ENCODE results near the gene FAM78B. TPM values are rescaled to one million over a fixed set of nuclear protein-coding genes. Genes with fewer than 3 reads are reported as not detected.

Gene FAM78B
- total RNA-seq, 1 experiment from 2014 or later: 0.15 TPM

GRCh38 chr1:166069390-166069789 is 97.4 kb downstream of the FAM78B start:
- Histone ChIP-seq H3K27ac (ENCODE audit: low read length) (no peak overlapping the region), H3K9me2 (replicated peaks; ENCODE audit: insufficient read depth, low read length) (no peaks in the 10 kb centered on the region), H4K20me1 (ENCODE audit: insufficient read depth, low read depth, low read length) (no peaks in the 10 kb centered on the region), H3K4me1 (ENCODE audit: low read length) (no peaks in the 10 kb centered on the region), H2AFZ (ENCODE audit: low read length) (no peak overlapping the region), H3K79me2 (ENCODE audit: low read length) (no peaks in the 10 kb centered on the region), H3K4me3 (ENCODE audit: low read length) (no peak overlapping the region), H3K9ac (ENCODE audit: low read length) (no peak overlapping the region), H3K27me3 (ENCODE audit: low read length) (no peaks in the 10 kb centered on the region), H3K36me3 (ENCODE audit: insufficient read depth, low read length) (no peaks in the 10 kb centered on the region), H3K4me2 (ENCODE audit: low read depth, low read length, poor library complexity, severe bottlenecking) (no peak overlapping the region), H3K9me3 (ENCODE audit: low read length) (no peaks in the 10 kb centered on the region)
- peak; percentile 63 for DNase-seq

- H3K27ac ChIP-seq (ENCODE audit: low read length): no peak overlapping the region
- no peaks in the 10 kb centered on the region for H3K9me2 ChIP-seq (replicated peaks; ENCODE audit: insufficient read depth, low read length)
- H3K9me3 ChIP-seq (ENCODE audit: low read length): no peaks in the 10 kb centered on the region
- H4K20me1 ChIP-seq (ENCODE audit: insufficient read depth, low read depth, low read length): no peaks in the 10 kb centered on the region
- no peaks in the 10 kb centered on the region for H3K36me3 ChIP-seq (ENCODE audit: insufficient read depth, low read length)
- no peaks in the 10 kb centered on the region for H3K79me2 ChIP-seq (ENCODE audit: low read length)
- DNase-seq: no peak
- no peak overlapping the region for H3K4me3 ChIP-seq (ENCODE audit: low read length)
- no peaks in the 10 kb centered on the region for H3K27me3 ChIP-seq (ENCODE audit: low read length)
- H3K4me2 ChIP-seq (ENCODE audit: low read depth, low read length, poor library complexity, severe bottlenecking): no peak overlapping the region
- H3K9ac ChIP-seq (ENCODE audit: low read length): no peak overlapping the region
- H2AFZ ChIP-seq (ENCODE audit: low read length): no peak overlapping the region
- no peaks in the 10 kb centered on the region for H3K4me1 ChIP-seq (ENCODE audit: low read length)
Measured at GRCh38 chr1:166066107-166066506, 100.7 kb downstream of the FAM78B start.

GRCh38 chr1:166064951-166065350 is 101.8 kb downstream of the FAM78B start:
- H3K4me2 ChIP-seq (ENCODE audit: low read depth, low read length, poor library complexity, severe bottlenecking): no peak overlapping the region
- no peaks in the 10 kb centered on the region for H3K4me1 ChIP-seq (ENCODE audit: low read length)
- H3K27me3 ChIP-seq (ENCODE audit: low read length): no peaks in the 10 kb centered on the region
- no peaks in the 10 kb centered on the region for H4K20me1 ChIP-seq (ENCODE audit: insufficient read depth, low read depth, low read length)
- H3K9me2 ChIP-seq (replicated peaks; ENCODE audit: insufficient read depth, low read length): no peaks in the 10 kb centered on the region
- no peaks in the 10 kb centered on the region for H3K79me2 ChIP-seq (ENCODE audit: low read length)
- H3K9me3 ChIP-seq (ENCODE audit: low read length): no peaks in the 10 kb centered on the region
- no peak overlapping the region for H2AFZ ChIP-seq (ENCODE audit: low read length)
- DNase-seq: no peak
- no peaks in the 10 kb centered on the region for H3K36me3 ChIP-seq (ENCODE audit: insufficient read depth, low read length)
- no peak overlapping the region for H3K4me3 ChIP-seq (ENCODE audit: low read length)
- H3K27ac ChIP-seq (ENCODE audit: low read length): no peak overlapping the region
- H3K9ac ChIP-seq (ENCODE audit: low read length): no peak overlapping the region

GRCh38 chr1:166064313-166064926 is 102.4 kb downstream of the FAM78B start:
- H4K20me1 ChIP-seq (ENCODE audit: insufficient read depth, low read depth, low read length): no peaks in the 10 kb centered on the region
- H3K27me3 ChIP-seq (ENCODE audit: low read length): no peaks in the 10 kb centered on the region
- no peak overlapping the region for H3K4me3 ChIP-seq (ENCODE audit: low read length)

GRCh38 chr1:166063701-166064100 is 103.1 kb downstream of the FAM78B start:
- no peak overlapping the region for H2AFZ ChIP-seq (ENCODE audit: low read length)
- DNase-seq: no peak
- no peak overlapping the region for H3K9ac ChIP-seq (ENCODE audit: low read length)
- no peaks in the 10 kb centered on the region for H3K27me3 ChIP-seq (ENCODE audit: low read length)
- H3K9me2 ChIP-seq (replicated peaks; ENCODE audit: insufficient read depth, low read length): no peaks in the 10 kb centered on the region
- H3K27ac ChIP-seq (ENCODE audit: low read length): no peak overlapping the region
- H3K36me3 ChIP-seq (ENCODE audit: insufficient read depth, low read length): no peaks in the 10 kb centered on the region
- H4K20me1 ChIP-seq (ENCODE audit: insufficient read depth, low read depth, low read length): no peaks in the 10 kb centered on the region
- no peaks in the 10 kb centered on the region for H3K4me1 ChIP-seq (ENCODE audit: low read length)
- H3K9me3 ChIP-seq (ENCODE audit: low read length): no peaks in the 10 kb centered on the region
- no peak overlapping the region for H3K4me3 ChIP-seq (ENCODE audit: low read length)
- no peaks in the 10 kb centered on the region for H3K79me2 ChIP-seq (ENCODE audit: low read length)
- no peak overlapping the region for H3K4me2 ChIP-seq (ENCODE audit: low read depth, low read length, poor library complexity, severe bottlenecking)

More at GRCh38 chr1:166064313-166064926, 102.4 kb downstream of the FAM78B start:
- Histone ChIP-seq H3K9me3 (ENCODE audit: low read length) (no peaks in the 10 kb centered on the region), H3K79me2 (ENCODE audit: low read length) (no peaks in the 10 kb centered on the region), H3K9ac (ENCODE audit: low read length) (no peak overlapping the region), H2AFZ (ENCODE audit: low read length) (no peak overlapping the region), H3K9me2 (replicated peaks; ENCODE audit: insufficient read depth, low read length) (no peaks in the 10 kb centered on the region), H3K4me2 (ENCODE audit: low read depth, low read length, poor library complexity, severe bottlenecking) (no peak overlapping the region), H3K4me1 (ENCODE audit: low read length) (no peaks in the 10 kb centered on the region), H3K27ac (ENCODE audit: low read length) (no peak overlapping the region), H3K36me3 (ENCODE audit: insufficient read depth, low read length) (no peaks in the 10 kb centered on the region)
- no peak for DNase-seq

GRCh38 chr1:166062421-166063070 is 104.3 kb downstream of the FAM78B start:
- Histone ChIP-seq H3K9ac (ENCODE audit: low read length) (no peak overlapping the region), H4K20me1 (ENCODE audit: insufficient read depth, low read depth, low read length) (no peaks in the 10 kb centered on the region), H3K4me1 (ENCODE audit: low read length) (no peaks in the 10 kb centered on the region), H3K4me3 (ENCODE audit: low read length) (no peak overlapping the region), H3K27me3 (ENCODE audit: low read length) (no peaks in the 10 kb centered on the region), H3K27ac (ENCODE audit: low read length) (no peak overlapping the region), H3K79me2 (ENCODE audit: low read length) (no peaks in the 10 kb centered on the region), H3K9me2 (replicated peaks; ENCODE audit: insufficient read depth, low read length) (no peaks in the 10 kb centered on the region), H3K9me3 (ENCODE audit: low read length) (no peaks in the 10 kb centered on the region), H3K4me2 (ENCODE audit: low read depth, low read length, poor library complexity, severe bottlenecking) (no peak overlapping the region), H3K36me3 (ENCODE audit: insufficient read depth, low read length) (no peaks in the 10 kb centered on the region), H2AFZ (ENCODE audit: low read length) (no peak overlapping the region)
- DNase-seq: no peak

GRCh38 chr1:166057650-166058049 is 109.2 kb downstream of the FAM78B start:
- Histone ChIP-seq H4K20me1 (ENCODE audit: insufficient read depth, low read depth, low read length) (no peaks in the 10 kb centered on the region), H3K4me1 (ENCODE audit: low read length) (no peaks in the 10 kb centered on the region), H3K9me2 (replicated peaks; ENCODE audit: insufficient read depth, low read length) (no peaks in the 10 kb centered on the region), H3K27ac (ENCODE audit: low read length) (no peak overlapping the region), H3K4me2 (ENCODE audit: low read depth, low read length, poor library complexity, severe bottlenecking) (no peak overlapping the region), H3K4me3 (ENCODE audit: low read length) (no peak overlapping the region), H3K36me3 (ENCODE audit: insufficient read depth, low read length) (no peaks in the 10 kb centered on the region), H3K9me3 (ENCODE audit: low read length) (no peaks in the 10 kb centered on the region), H2AFZ (ENCODE audit: low read length) (no peak overlapping the region), H3K27me3 (ENCODE audit: low read length) (no peaks in the 10 kb centered on the region), H3K79me2 (ENCODE audit: low read length) (no peaks in the 10 kb centered on the region), H3K9ac (ENCODE audit: low read length) (no peak overlapping the region)
- DNase-seq: no peak

- H3K27me3 ChIP-seq (ENCODE audit: low read length): no peaks in the 10 kb centered on the region
- H3K36me3 ChIP-seq (ENCODE audit: insufficient read depth, low read length): no peaks in the 10 kb centered on the region
- H3K79me2 ChIP-seq (ENCODE audit: low read length): no peaks in the 10 kb centered on the region
- H3K4me1 ChIP-seq (ENCODE audit: low read length): no peaks in the 10 kb centered on the region
- no peak overlapping the region for H3K27ac ChIP-seq (ENCODE audit: low read length)
- H4K20me1 ChIP-seq (ENCODE audit: insufficient read depth, low read depth, low read length): no peaks in the 10 kb centered on the region
- H3K4me2 ChIP-seq (ENCODE audit: low read depth, low read length, poor library complexity, severe bottlenecking): no peak overlapping the region
- no peak overlapping the region for H3K9ac ChIP-seq (ENCODE audit: low read length)
- no peak overlapping the region for H3K4me3 ChIP-seq (ENCODE audit: low read length)
- no peak overlapping the region for H2AFZ ChIP-seq (ENCODE audit: low read length)
- no peaks in the 10 kb centered on the region for H3K9me3 ChIP-seq (ENCODE audit: low read length)
- no peaks in the 10 kb centered on the region for H3K9me2 ChIP-seq (replicated peaks; ENCODE audit: insufficient read depth, low read length)
- DNase-seq: no peak
Measured at GRCh38 chr1:166053395-166053794, 113.4 kb downstream of the FAM78B start.

Measured in Karpas-422 (cell line).